HG02840 (cell line): ENCODE data around the gene ABAT.
"Not testable (repeated sequence)": the region's sequence is repeated elsewhere in the genome, so short reads cannot be mapped to it uniquely, and the experiment has no call there.

Experiments used
- ATAC-seq: cut with Tn5 transposase; IDR thresholded peaks from one replicate; pipeline ENCODE4 v1.9.1; 2021; ENCODE audit warnings: mild to moderate bottlenecking, moderate library complexity, moderate number of reproducible peaks; ENCODE audit not compliant: unreplicated experiment, low FRiP score

The ABAT gene

GRCh38 chr16:8774208-8774607 lies 99.8 kb downstream of the ABAT start:
- ATAC-seq = no peak

- ATAC-seq = no peak
Measured at GRCh38 chr16:8775359-8775758, 100.9 kb downstream of the ABAT start.

GRCh38 chr16:8776129-8776584 lies 101.7 kb downstream of the ABAT start:
- ATAC-seq = no peak

GRCh38 chr16:8777217-8777616 lies 102.8 kb downstream of the ABAT start:
- ATAC-seq = no peak

- ATAC-seq = no peak
Measured at GRCh38 chr16:8781797-8782196, 107.4 kb downstream of the ABAT start.

GRCh38 chr16:8782673-8783072 lies 108.3 kb downstream of the ABAT start:
- no peak for ATAC-seq

GRCh38 chr16:8785408-8785807 lies 111.0 kb downstream of the ABAT start:
- ATAC-seq = no peak

GRCh38 chr16:8786316-8786715 lies 111.9 kb downstream of the ABAT start:
- not testable (repeated sequence) for ATAC-seq

GRCh38 chr16:8788578-8789172 lies 114.3 kb downstream of the ABAT start:
- no peak for ATAC-seq

- no peak for ATAC-seq
Measured at GRCh38 chr16:8795091-8795490, 120.7 kb downstream of the ABAT start.

GRCh38 chr16:8795818-8796217 lies 121.4 kb downstream of the ABAT start:
- no peak for ATAC-seq

- ATAC-seq = no peak
Measured at GRCh38 chr16:8796469-8797363, 122.3 kb downstream of the ABAT start.

- ATAC-seq = peak; percentile 95
Measured at GRCh38 chr16:8797364-8798173, 123.2 kb downstream of the ABAT start, which contains the start of the genes PMM2 and TMEM186. Gene PMM2, plus strand, starts transcription at chr16:8797839. Its CDS starts 44 bp downstream, at chr16:8797883. Gene TMEM186, minus strand, starts transcription at chr16:8797639. Its CDS starts 25 bp downstream, at chr16:8797614.

- no peak for ATAC-seq
Measured at GRCh38 chr16:8798174-8798527, 123.7 kb downstream of the ABAT start.

- no peak for ATAC-seq
Measured at GRCh38 chr16:8798535-8799157, 124.2 kb downstream of the ABAT start.

- no peak for ATAC-seq
Measured at GRCh38 chr16:8801701-8802100, 127.3 kb downstream of the ABAT start.

GRCh38 chr16:8803733-8804132 lies 129.3 kb downstream of the ABAT start:
- ATAC-seq = not testable (repeated sequence)

- ATAC-seq = no peak
Measured at GRCh38 chr16:8804313-8804712, 129.9 kb downstream of the ABAT start.

- ATAC-seq = no peak
Measured at GRCh38 chr16:8806272-8806983, 132.0 kb downstream of the ABAT start.

GRCh38 chr16:8807189-8807588 lies 132.8 kb downstream of the ABAT start:
- ATAC-seq = no peak
